BJ (cell line): ENCODE data around the gene ECHS1. TPM values are rescaled to one million over a fixed set of nuclear protein-coding genes. Genes with fewer than 3 reads are reported as not detected.
A peak's percentile ranks its signal among the peaks of the same experiment; 100 is the strongest.

ENCODE experiments used
- CTCF ChIA-PET: fragments of 350-600 bp; formaldehyde crosslinking; extraction: SDS; loops from one replicate; lab custom pipeline; 2021; ENCODE audit warnings: antibody characterized with exemption, inconsistent platforms; lab: Yijun Ruan, JAX
- POLR2A ChIA-PET: fragments of 300-600 bp; sonication (Branson Sonifier 250); formaldehyde crosslinking; extraction: SDS; loops from one replicate; lab custom pipeline; 2021; ENCODE audit warnings: antibody characterized with exemption; lab: Charles Lee
- DNase-seq: peaks from one replicate; pipeline ENCODE4 v3.0.0-alpha.2; 2011; ENCODE audit warnings: low read depth
- H3K27me3 ChIP-seq: 2 replicates; pipeline ENCODE4 v1.6.0; 2011; ENCODE audit warnings: low read length; ENCODE audit not compliant: control insufficient read depth, insufficient read depth
- H3K36me3 ChIP-seq: 2 replicates; pipeline ENCODE4 v1.5.1; 2011; ENCODE audit warnings: low read length; ENCODE audit not compliant: control insufficient read depth, insufficient read depth
- H3K4me3 ChIP-seq: 2 replicates; pipeline ENCODE4 v1.5.1; 2011; ENCODE audit warnings: low read depth, mild to moderate bottlenecking, control low read depth, low read length
- polyA plus RNA-seq: library from polyadenylated mRNA; depleted of rRNA; stranded (reverse); fragments of >200 nt; gene quantifications from 2 replicates; pipeline ENCODE4 v1.2.3, GENCODE V29; 2011
- TF ChIP-seq, protein P1 (sequence below): IDR thresholded peaks from 2 replicates; pipeline ENCODE4 v1.5.1; 2011; ENCODE audit warnings: low read depth, mild to moderate bottlenecking, control low read depth, inconsistent platforms, low read length, moderate library complexity; ENCODE audit not compliant: insufficient read depth

The ECHS1 gene
- polyA plus RNA-seq, 1 experiment = 63.9 TPM

- CTCF ChIA-PET = no interaction called here
- Histone ChIP-seq H3K36me3 (no peaks in the 10 kb centered on the region), H3K27me3 (peaks cover 23% of the 10 kb centered on the region), H3K4me3 (no peak overlapping the region)
- POLR2A ChIA-PET = no interaction called here
- DNase-seq = no peak
- TF ChIP-seq, protein P1, sequence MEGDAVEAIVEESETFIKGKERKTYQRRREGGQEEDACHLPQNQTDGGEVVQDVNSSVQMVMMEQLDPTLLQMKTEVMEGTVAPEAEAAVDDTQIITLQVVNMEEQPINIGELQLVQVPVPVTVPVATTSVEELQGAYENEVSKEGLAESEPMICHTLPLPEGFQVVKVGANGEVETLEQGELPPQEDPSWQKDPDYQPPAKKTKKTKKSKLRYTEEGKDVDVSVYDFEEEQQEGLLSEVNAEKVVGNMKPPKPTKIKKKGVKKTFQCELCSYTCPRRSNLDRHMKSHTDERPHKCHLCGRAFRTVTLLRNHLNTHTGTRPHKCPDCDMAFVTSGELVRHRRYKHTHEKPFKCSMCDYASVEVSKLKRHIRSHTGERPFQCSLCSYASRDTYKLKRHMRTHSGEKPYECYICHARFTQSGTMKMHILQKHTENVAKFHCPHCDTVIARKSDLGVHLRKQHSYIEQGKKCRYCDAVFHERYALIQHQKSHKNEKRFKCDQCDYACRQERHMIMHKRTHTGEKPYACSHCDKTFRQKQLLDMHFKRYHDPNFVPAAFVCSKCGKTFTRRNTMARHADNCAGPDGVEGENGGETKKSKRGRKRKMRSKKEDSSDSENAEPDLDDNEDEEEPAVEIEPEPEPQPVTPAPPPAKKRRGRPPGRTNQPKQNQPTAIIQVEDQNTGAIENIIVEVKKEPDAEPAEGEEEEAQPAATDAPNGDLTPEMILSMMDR = no peak
Observed at GRCh38 chr10:133336118-133336576, 37.0 kb downstream of the ECHS1 start.

DNA sequence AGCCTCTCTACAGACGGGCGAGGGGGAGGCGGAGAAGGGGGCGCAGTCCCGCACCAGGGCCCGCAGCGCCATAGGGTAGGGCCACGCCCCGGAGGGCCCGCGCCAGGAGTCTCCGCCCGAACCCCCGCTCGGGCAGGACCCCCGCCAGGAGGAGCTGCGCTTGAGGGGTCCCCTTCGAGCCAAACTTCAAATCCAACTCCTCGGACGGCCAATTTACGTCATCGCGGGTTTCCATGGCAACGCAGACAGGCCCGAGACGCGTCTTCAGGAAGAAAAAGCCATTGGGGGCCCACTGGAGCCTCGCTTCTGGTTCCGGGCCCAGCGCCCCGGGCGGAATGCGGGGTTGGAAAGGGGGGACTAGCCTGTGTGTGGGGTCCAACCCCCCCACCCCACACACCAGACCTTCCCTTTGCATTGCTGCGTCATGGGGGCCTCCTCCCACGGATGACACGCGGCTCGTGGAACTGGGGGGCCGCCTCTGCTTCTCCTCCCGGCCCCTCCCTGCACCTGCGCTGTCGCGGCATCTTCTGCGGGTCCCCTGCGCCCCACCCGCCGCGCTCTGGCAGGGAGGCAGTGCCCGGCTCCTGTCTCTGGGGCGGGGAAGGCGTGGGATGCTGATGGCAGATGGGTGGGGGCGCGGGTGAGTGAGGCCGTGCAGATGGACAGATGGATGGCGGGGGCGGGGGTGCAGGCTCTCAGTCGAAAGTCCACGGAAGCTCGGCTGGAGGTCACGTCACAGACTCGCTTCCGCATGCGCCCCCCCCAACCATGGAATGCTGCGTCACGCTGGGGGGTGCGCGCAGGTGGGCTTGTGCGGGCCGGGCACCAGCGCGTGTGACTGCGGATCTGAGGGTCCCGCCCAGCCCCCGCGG lies 37.7 kb downstream of the ECHS1 start:
- TF ChIP-seq, protein P1 = no peak
- Histone ChIP-seq H3K36me3 (no peaks in the 10 kb centered on the region), H3K4me3 (peak overlapping the region; percentile 36), H3K27me3 (peaks cover 25% of the 10 kb centered on the region)
- ChIA-PET POLR2A (no interaction called here), CTCF (no interaction called here)
- no peak for DNase-seq

GRCh38 chr10:133334503-133335245 lies 38.5 kb downstream of the ECHS1 start:
- Histone ChIP-seq H3K4me3 (peak overlapping the region; percentile 36), H3K27me3 (peaks cover 25% of the 10 kb centered on the region), H3K36me3 (no peaks in the 10 kb centered on the region)
- no peak for DNase-seq
- TF ChIP-seq, protein P1 = no peak
- ChIA-PET POLR2A (no interaction called here), CTCF (no interaction called here)

GRCh38 chr10:133332936-133333699 lies 40.0 kb downstream of the ECHS1 start:
- no peak overlapping the region for H3K4me3 ChIP-seq
- no peak for DNase-seq
- POLR2A ChIA-PET = no interaction called here
- H3K36me3 ChIP-seq = no peaks in the 10 kb centered on the region
- TF ChIP-seq, protein P1 = no peak
- CTCF ChIA-PET = no interaction called here
- H3K27me3 ChIP-seq = peaks cover 25% of the 10 kb centered on the region
